AG09309 (cell line): ENCODE data around the gene NAT10.

ENCODE experiments used
- DNase-seq: peaks from one replicate; pipeline ENCODE4 v3.0.0-alpha.2; 2010; ENCODE audit warnings: low read depth
- H3K4me3 ChIP-seq: 2 replicates; pipeline ENCODE4 v1.5.1; 2011; ENCODE audit warnings: mild to moderate bottlenecking, low read depth, low read length, moderate library complexity; ENCODE audit not compliant: control insufficient read depth
- TF ChIP-seq, protein P1 (sequence below): IDR thresholded peaks from 2 replicates; pipeline ENCODE4 v1.5.1; 2011; ENCODE audit warnings: mild to moderate bottlenecking, low read depth, low read length, inconsistent platforms; ENCODE audit not compliant: insufficient read depth, control insufficient read depth; ENCODE audit errors: missing control alignments

The NAT10 gene

DNA sequence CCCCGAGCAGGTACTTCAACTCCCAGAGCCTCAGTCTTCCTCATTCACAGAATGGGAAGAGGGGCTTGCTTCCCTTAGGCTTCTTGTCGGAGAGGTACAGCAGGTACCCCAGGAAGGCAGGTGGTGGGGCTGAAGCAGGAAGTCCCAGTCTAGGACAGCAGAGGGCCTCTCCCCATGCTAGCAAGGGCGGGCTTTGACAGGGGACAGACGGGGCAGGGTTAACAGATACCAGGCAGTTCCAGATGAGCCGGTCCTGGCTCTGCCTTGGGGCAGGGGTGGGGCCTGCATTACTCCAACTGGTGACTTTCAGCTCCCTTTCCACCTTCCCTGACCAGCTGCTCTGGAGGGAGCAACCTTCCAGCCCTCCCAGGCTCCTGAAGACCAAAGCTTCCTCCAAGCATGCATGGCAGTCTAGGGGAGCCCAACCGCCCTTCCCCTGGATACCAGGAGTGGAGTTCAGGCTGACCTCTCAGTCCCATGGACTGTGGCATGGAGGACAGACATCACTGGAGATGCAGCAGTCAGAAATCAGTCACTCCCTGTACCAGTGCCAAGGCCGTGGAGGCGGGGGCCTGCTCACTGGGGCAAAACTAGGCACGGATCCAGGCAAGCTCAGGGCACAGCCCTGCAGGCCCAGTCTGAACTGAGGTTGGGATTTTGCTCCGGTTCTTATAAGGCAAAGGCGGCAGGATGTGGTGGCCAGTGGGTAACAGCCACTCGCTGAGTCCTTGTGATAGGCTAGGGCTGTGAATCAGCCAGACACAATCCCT is 60.5 kb downstream of the NAT10 start:
- H3K4me3 ChIP-seq = no peak overlapping the region
- TF ChIP-seq, protein P1, sequence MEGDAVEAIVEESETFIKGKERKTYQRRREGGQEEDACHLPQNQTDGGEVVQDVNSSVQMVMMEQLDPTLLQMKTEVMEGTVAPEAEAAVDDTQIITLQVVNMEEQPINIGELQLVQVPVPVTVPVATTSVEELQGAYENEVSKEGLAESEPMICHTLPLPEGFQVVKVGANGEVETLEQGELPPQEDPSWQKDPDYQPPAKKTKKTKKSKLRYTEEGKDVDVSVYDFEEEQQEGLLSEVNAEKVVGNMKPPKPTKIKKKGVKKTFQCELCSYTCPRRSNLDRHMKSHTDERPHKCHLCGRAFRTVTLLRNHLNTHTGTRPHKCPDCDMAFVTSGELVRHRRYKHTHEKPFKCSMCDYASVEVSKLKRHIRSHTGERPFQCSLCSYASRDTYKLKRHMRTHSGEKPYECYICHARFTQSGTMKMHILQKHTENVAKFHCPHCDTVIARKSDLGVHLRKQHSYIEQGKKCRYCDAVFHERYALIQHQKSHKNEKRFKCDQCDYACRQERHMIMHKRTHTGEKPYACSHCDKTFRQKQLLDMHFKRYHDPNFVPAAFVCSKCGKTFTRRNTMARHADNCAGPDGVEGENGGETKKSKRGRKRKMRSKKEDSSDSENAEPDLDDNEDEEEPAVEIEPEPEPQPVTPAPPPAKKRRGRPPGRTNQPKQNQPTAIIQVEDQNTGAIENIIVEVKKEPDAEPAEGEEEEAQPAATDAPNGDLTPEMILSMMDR = no peak
- no peak for DNase-seq

DNA sequence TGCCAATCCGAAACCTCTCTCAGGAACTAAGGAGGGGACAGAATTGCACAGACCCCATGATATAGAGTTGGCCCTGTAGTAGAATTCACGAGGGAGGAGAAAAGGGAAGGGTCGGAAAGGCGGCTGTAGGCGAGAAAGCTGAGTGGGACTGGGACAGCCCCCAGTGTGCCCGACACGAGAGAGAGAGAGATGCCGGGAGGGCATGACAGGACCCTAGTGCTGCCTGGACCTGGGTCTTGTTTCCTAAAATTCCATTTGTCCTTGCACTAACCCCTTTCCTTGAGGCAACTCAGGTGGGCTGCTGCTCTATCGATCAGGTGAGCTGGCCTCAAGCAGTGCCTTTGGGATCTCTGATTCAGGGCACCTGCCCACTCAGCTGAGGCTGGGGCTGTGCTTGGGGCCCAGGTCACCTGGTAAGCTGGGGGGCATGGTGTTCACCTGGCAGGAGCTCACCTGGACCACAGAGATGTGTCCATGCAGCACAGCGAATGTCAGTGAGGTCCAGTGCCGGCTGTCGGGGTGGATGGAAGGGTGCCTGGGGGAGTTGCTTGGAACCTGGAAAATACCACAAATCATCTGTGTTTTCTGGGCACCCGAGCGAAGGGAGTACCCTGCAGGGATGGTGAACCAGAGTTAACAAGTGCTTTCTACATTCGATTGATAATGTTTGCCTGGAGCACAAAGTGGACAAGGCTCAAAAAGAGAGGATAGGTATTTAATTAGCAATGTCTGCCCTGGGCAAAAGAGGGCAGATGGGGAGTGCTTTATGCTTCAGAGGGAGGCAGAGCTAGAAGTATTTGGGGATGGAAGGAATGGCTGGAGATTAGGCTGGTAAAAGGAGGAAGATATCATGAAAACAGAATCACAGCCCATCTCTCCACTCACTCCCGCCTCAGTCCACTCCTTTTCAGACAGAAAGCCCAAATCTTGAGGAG is 61.6 kb downstream of the NAT10 start:
- DNase-seq = no peak
- TF ChIP-seq, protein P1 = no peak

DNA sequence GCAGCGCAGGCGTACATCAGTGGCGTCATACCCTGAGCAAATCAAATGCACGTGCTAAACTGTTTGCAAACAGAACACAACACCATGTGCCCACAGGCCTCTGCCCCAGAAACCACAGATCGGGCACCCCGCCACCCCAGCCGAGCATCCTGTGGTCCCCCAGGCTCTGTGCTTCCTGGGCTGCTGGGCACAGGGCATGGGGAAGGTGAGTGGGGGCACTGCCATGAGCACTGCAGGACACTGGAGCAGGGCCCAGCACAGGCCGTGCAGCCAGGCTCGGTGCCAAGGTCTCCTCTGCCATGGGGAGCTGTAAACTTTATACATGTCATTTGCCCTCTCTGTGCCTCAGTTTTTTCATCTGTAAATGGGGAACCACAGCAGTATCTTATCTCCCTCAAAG is 62.5 kb downstream of the NAT10 start:
- TF ChIP-seq, protein P1 = no peak
- DNase-seq = no peak
- no peak overlapping the region for H3K4me3 ChIP-seq

More for the DNA sequence above, 61.6 kb downstream of the NAT10 start:
- no peak overlapping the region for H3K4me3 ChIP-seq

DNA sequence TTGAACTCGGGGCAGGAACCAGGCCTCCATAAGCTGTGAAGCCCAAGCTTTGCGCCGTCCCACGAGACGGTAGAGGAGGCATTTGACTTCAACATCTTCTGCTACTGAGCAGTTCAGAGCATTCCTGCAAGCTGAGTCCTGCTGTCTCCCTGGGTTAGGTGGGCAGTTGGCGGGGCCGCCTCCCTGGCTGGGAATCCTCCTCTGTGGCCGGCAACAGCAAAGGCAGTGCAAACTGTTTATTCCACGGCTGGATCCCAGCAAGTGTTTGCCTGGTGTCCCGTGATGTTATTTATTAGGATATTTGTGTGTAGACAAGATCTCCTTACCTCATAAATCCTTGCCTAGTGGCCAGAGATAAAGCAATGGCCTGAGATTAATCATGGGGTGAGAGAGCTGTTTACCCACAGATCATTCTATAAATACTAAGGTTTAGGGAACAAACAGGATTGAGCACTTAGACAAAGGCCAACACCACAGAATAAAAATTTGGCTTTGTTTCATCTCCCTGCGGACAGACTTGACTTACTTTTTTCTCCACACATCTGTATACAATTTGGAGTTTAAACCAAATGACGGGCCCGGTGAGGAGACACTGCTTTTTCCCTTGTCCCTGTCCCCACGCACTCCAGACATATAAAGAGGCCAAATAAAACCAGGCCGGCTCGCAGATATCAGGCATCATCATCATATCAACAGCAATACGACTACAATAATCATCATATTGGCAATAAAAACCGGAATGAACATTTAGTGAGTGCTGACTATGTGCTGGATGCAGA is 63.4 kb downstream of the NAT10 start:
- TF ChIP-seq, protein P1 = no peak
- no peak for DNase-seq
- no peak overlapping the region for H3K4me3 ChIP-seq

DNA sequence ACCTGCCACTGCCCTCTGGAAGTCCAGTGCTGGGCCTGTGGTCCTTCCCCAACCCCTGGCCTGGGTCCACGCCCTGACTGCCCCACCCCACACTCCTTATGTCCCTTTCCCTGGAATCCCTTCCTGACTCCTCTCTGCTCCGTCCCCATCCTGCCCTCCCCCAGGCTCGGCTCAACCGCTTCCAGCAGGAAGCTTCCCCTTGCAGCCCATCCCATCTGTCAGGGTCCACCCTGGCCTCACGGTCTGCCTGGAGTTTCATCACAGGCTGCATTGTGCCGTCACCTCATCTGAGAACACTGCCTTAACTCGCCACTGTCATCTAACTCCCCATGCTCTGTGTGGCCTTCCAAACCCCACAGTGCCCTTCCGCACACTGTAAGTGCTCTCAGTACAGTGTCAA is 64.3 kb downstream of the NAT10 start:
- TF ChIP-seq, protein P1 = no peak
- no peak overlapping the region for H3K4me3 ChIP-seq
- DNase-seq = no peak

DNA sequence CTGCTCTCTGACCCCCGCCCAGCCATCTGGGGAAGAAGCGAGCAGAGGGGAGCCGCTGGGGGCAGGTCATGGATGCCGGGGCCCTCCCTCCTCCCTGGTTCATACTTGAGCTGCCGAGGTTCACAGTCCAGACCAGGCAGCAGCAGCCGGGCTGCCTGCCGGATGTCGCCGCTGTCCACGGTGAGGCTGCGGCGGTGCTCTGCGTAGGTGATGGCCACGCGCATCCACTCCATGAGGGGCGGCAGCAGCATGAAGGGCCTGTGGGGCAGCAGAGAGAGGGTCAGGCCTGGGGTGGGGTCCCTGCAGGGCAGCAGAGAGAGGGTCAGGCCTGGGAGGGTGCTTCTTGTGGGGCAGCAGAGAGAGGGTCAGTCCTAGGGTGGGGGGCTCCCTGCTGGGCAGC is 67.6 kb downstream of the NAT10 start:
- H3K4me3 ChIP-seq = no peak overlapping the region
- DNase-seq = no peak
- TF ChIP-seq, protein P1 = no peak
